ENCODE measurements around the gene ITGB6. TPM values are rescaled to one million over a fixed set of nuclear protein-coding genes. Genes with fewer than 3 reads are reported as not detected.

Gene ITGB6
- total RNA-seq, 4 donors from 2014 or later, result 11.1 to 17.2 (median 13.4) TPM

GRCh38 chr2:160061944-160062291 is 138.2 kb downstream of the ITGB6 start:
- peak; percentile 51 to 58 for DNase-seq
- WGBS, 2 donors, result 6 to 10% methylated on average over 9 to 12 of the region's 27 CpGs
- no peaks in the 10 kb centered on the region for H3K27me3 ChIP-seq
- H3K4me1 ChIP-seq, result peaks cover 33 to 51% of the 10 kb centered on the region in 2 donors
- H3K9me3 ChIP-seq, result no peaks in the 10 kb centered on the region
- no peak for TF ChIP-seq CTCF (IDR thresholded peaks at IDR 0.05)
- TF ChIP-seq POLR2A (IDR thresholded peaks at IDR 0.05), result no peak
- intact Hi-C loops (cut with DNase I), result no loop called here
- H3K4me3 ChIP-seq (replicated peaks in 1 of 3), result peak overlapping the region; percentile 37 to 86 (median 74)
- peak overlapping the region; percentile 78 to 91 (median 78) for H3K27ac ChIP-seq
- no peaks in the 10 kb centered on the region for H3K36me3 ChIP-seq

- Histone ChIP-seq H3K27ac (peak overlapping the region; percentile 78 to 91 (median 78)), H3K4me1 (peaks cover 36 to 54% of the 10 kb centered on the region in 2 donors), H3K4me3 (replicated peaks in 1 of 3) (peak overlapping the region in 2 of 3 donors; percentile 74 to 86), H3K27me3 (no peaks in the 10 kb centered on the region), H3K36me3 (no peaks in the 10 kb centered on the region), H3K9me3 (no peaks in the 10 kb centered on the region)
- 75 to 77% methylated on average over 17 to 18 of the region's 18 CpGs for WGBS, 2 donors
- peak in 1 of 2 donors; percentile 12 for DNase-seq
- TF ChIP-seq POLR2A (IDR thresholded peaks at IDR 0.05), result no peak
- no peak for TF ChIP-seq CTCF (IDR thresholded peaks at IDR 0.05)
- intact Hi-C loops (cut with DNase I), result no loop called here
Observed at GRCh38 chr2:160061533-160061932, 138.5 kb downstream of the ITGB6 start.

- Histone ChIP-seq H3K27me3 (no peaks in the 10 kb centered on the region), H3K27ac (peak overlapping the region; percentile 78 to 91 (median 78)), H3K9me3 (no peaks in the 10 kb centered on the region), H3K4me1 (peaks cover 36 to 54% of the 10 kb centered on the region in 2 donors), H3K4me3 (replicated peaks in 1 of 3) (peak overlapping the region in 1 of 3 donors; percentile 4), H3K36me3 (no peaks in the 10 kb centered on the region)
- intact Hi-C loops (cut with DNase I), result no loop called here
- TF ChIP-seq POLR2A (IDR thresholded peaks at IDR 0.05) (peak in 1 of 2 donors; percentile 78), CTCF (IDR thresholded peaks at IDR 0.05) (peak in 1 of 6 experiments; percentile 12)
- 22 to 51% methylated on average over 2 of the region's 2 CpGs for WGBS, 2 donors
- peak; percentile 46 to 54 for DNase-seq
Observed at GRCh38 chr2:160060297-160060696, 139.8 kb downstream of the ITGB6 start.

GRCh38 chr2:160057356-160057755 is 142.7 kb downstream of the ITGB6 start:
- intact Hi-C loops (cut with DNase I), result no loop called here
- H3K36me3 ChIP-seq, result no peaks in the 10 kb centered on the region
- peaks cover 36 to 56% of the 10 kb centered on the region in 2 donors for H3K4me1 ChIP-seq
- 69 to 72% methylated on average over 2 of the region's 2 CpGs for WGBS, 2 donors
- H3K4me3 ChIP-seq (replicated peaks in 1 of 3), result no peak overlapping the region
- H3K27me3 ChIP-seq, result no peaks in the 10 kb centered on the region
- H3K9me3 ChIP-seq, result no peaks in the 10 kb centered on the region
- peak overlapping the region; percentile 6 to 47 (median 15) for H3K27ac ChIP-seq
- TF ChIP-seq POLR2A (IDR thresholded peaks at IDR 0.05), result no peak
- TF ChIP-seq CTCF (IDR thresholded peaks at IDR 0.05), result no peak
- DNase-seq, result no peak

GRCh38 chr2:160055726-160056108 is 144.4 kb downstream of the ITGB6 start:
- WGBS, 2 donors, result 91% methylated on average over 7 of the region's 7 CpGs
- H3K4me1 ChIP-seq, result peaks cover 48 to 63% of the 10 kb centered on the region in 2 donors
- intact Hi-C loops (cut with DNase I), result no loop called here
- TF ChIP-seq POLR2A (IDR thresholded peaks at IDR 0.05), result no peak
- peak overlapping the region in 1 of 3 donors; percentile 32 for H3K27ac ChIP-seq
- H3K9me3 ChIP-seq, result no peaks in the 10 kb centered on the region
- no peak for DNase-seq
- H3K36me3 ChIP-seq, result no peaks in the 10 kb centered on the region
- no peak overlapping the region for H3K4me3 ChIP-seq (replicated peaks in 1 of 3)
- no peaks in the 10 kb centered on the region for H3K27me3 ChIP-seq

Measured in thyroid gland (tissue), 4 donors.